Stimulated activated CD4-positive, alpha-beta T cell treated with anti-CD3 and anti-CD28 coated beads, Interleukin-1b, Interleukin-23, amount 100 ng/mL, for 1 hour (primary cell): ENCODE results near the gene FNIP1.
"Not testable (repeated sequence)": the region's sequence is repeated elsewhere in the genome, so short reads cannot be mapped to it uniquely, and the experiment has no call there.

Experiments
- DNase-seq, 2 donors: peaks; one replicate each; pipeline ENCODE4 v3.0.0-alpha.2; 2020; ENCODE audit warnings: low read depth in 2 of 2

FNIP1 gene

DNA sequence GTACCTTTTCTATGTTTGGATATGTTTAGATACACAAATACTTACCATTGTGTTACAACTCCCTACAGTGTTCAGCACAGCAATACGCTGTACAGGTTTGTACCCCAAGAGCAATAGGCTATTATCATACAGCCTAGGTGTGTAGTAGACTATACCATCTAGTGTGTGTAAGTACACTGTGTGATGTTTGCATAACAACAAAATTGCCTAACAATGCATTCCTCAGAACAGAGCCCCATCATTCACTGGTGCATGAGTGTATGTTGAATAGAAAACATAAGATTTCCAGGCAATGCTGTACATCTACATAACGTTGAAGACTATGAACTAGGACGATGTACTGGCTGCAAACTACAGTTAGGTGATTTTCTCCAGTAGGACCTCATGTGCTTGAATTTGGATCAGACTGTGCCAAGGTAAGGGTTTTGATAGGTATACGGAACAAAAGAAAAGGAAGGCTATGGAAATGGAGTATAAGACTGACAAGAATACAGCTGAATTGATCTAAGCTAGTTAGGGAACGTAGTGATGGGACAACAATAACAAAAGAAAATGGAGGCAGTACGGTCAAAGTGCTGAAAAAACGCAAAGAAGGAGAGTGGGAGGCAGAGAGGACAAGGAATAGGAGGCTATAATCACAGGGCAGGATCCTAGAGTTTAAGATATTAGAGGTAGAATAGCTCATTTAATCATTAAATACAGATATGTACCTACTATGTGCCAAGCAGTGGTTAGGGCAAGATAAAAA, 46.9 kb downstream of the FNIP1 start:
- DNase-seq = no peak

- no peak for DNase-seq
Observed at GRCh38 chr5:131749138-131749537, 47.7 kb downstream of the FNIP1 start.

- no peak for DNase-seq
Observed at GRCh38 chr5:131747180-131748105, 49.4 kb downstream of the FNIP1 start.

- no peak for DNase-seq
Observed at GRCh38 chr5:131746423-131746822, 50.4 kb downstream of the FNIP1 start.

DNA sequence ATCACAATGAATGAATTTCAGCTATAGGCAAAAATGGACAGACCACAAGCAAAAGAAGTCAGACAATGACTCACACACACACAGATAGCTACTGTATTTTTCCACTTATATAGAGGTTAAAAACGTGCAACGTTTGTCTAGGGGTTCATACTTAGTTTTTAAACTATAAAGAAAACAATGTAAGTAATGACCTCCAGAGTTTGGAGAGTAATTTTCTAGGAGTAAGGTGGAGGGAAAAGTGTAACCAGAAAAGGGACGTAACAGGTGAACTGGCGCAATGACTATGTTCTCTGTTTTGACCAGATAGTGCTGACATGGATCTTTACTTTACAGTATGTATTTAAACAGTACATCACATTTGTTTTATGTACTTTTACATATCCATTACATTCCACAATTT, 51.1 kb downstream of the FNIP1 start:
- no peak for DNase-seq

- no peak for DNase-seq
Observed at GRCh38 chr5:131745155-131745554, 51.7 kb downstream of the FNIP1 start.

DNA sequence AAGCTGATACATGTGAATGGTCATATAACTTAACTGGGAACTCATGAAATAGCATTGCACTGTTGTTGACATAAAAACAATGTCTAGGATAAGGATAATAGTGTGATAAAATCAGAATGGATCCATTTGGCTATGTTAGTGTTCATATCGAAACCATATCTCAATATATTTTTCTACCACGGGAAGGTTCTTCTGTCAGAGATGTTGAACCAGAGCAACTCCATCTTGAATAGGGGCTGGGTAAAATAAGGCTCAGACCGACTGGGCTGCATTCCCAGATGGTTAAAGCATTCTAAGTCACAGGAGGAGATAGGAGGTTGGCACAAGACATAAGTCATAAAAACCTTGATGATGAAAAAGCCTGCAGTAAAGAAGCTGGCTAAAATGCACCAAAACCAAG, 56.3 kb downstream of the FNIP1 start:
- DNase-seq = no peak

- no peak for DNase-seq
Observed at GRCh38 chr5:131735393-131735792, 61.4 kb downstream of the FNIP1 start.

DNA sequence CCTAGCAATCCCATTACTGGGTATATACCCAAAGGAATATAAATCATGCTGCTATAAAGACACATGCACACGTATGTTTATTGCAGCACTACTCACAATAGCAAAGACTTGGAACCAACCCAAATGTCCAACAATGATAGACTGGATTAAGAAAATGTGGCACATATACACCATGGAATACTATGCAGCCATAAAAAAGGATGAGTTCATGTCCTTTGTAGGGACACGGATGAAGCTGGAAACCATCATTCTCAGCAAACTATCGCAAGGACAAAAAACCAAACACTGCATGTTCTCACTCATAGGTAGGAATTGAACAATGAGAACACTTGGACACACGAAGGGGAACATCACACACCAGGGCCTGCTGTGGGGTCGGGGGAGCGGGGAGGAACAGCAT, 61.9 kb downstream of the FNIP1 start:
- not testable (repeated sequence) for DNase-seq

DNA sequence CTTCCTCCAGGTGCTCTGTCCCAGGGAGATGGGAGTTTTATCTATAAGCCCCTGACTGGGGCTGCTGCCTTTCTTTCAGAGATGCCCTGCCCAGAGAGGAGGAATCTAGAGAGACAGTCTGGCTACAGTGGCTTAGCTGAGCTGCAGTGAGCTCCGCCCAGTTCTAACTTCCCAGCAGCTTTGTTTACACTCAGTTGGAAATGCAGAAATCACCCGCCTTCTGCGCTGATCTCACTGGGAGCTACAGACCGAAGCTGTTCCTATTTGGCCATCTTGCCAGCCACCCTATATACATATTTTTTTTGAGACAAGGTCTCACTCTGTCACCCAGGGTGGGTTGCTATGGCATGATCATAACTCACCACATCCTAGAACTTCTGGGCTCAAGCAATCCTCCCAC, 67.5 kb downstream of the FNIP1 start:
- DNase-seq = not testable (repeated sequence)

GRCh38 chr5:131724089-131724488, 72.7 kb downstream of the FNIP1 start:
- DNase-seq = not testable (repeated sequence)

DNA sequence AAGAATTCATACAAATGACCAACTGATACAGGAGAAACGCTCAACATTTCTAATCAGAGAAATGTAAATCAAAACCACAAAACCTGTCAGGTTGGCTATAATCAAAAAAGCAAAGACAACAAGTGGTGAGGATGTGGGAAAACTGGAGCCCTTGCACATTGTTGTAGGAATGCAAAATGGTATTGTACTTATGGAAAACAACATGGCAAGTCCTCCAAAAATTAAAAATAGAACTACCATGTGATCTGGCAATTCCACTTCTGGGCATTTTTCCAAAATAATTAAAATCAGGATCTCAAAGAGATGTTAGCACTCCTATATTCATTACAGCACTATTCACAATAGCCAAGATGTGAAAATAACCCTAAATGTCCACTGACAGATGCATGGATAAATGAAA, 76.1 kb downstream of the FNIP1 start:
- DNase-seq = no peak

DNA sequence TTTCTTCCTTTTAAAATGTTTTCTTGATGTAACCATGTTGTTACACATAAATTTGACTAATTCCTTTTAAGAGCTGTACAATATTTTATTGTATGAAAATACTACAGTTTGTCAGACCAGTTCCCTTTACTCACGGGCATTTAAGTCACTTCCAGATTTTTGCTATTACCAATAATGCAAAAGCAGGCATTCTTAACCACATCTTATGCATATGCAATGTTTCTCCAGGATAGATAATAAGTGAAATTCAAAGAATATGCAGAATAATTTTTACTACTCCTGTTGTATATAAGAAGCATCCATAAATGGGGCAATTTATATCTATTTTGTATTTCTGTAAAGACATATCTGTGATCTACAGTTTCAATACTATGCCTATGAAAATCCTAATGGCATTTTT, 77.3 kb downstream of the FNIP1 start:
- no peak for DNase-seq

- no peak for DNase-seq
Observed at GRCh38 chr5:131718487-131719014, 78.3 kb downstream of the FNIP1 start.

DNA sequence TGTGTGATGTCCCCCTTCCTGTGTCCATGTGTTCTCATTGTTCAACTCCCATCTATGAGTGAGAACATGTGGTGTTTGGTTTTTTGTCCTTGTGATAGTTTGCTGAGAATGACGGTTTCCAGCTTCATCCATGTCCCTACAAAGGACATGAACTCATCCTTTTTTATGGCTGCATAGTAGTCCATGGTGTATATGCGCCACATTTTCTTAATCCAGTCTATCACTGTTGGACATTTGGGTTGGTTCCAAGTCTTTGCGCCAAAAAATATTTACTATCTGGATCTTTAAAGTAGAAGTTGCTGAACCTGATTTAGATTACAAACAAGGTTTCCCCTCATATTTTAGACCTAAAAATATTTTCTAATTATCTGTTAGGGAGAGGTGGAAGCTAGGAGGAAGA, 79.7 kb downstream of the FNIP1 start:
- DNase-seq = not testable (repeated sequence)

GRCh38 chr5:131716650-131717049, 80.2 kb downstream of the FNIP1 start:
- DNase-seq = no peak

DNA sequence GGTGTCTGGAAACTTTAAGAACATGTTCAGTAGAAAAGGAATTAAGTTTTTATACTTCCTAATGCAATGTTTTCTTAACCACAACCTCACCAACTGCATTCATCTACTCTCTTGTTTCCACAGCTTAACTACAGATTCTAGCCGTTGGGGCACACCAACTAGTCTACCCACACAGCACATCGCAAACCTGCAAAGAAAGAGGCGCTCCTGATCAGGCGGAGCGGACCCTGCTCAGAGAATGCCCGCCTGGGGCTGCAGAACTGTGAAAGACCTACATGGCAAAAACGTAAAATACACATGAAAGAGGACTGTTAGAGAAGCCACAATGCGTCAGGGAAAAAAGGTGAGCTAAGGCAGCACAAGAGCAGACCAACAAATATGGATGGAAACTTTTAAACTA, 86.4 kb downstream of the FNIP1 start:
- no peak for DNase-seq

DNA sequence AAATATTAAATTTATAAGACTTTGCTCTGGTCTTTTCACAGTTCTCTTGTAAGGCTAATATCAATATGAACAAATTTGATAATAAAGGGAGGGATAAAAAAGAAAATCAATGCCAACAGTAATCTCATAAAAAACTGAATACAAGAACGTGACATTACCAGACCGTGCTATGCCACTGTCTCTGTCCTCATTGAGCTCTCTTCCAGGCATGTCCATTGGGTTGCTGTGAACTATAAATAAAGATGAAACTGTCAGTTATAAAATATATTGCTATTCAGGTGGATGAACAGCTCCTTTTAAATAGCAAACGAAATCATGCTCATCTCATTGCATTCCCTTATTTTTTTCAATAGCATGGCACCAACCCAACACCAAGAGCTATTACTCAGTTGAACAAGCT, 87.8 kb downstream of the FNIP1 start:
- no peak for DNase-seq

GRCh38 chr5:131706281-131706680, 90.5 kb downstream of the FNIP1 start:
- no peak for DNase-seq

- no peak for DNase-seq
Observed at GRCh38 chr5:131694926-131695325, 101.9 kb downstream of the FNIP1 start.

GRCh38 chr5:131693894-131694293, 102.9 kb downstream of the FNIP1 start:
- no peak for DNase-seq

GRCh38 chr5:131685516-131686171, 111.2 kb downstream of the FNIP1 start:
- DNase-seq = no peak
